ENCODE results near the gene GRB14.
"Not testable (repeated sequence)": the region's sequence is repeated elsewhere in the genome, so short reads cannot be mapped to it uniquely, and the experiment has no call there.

DNA sequence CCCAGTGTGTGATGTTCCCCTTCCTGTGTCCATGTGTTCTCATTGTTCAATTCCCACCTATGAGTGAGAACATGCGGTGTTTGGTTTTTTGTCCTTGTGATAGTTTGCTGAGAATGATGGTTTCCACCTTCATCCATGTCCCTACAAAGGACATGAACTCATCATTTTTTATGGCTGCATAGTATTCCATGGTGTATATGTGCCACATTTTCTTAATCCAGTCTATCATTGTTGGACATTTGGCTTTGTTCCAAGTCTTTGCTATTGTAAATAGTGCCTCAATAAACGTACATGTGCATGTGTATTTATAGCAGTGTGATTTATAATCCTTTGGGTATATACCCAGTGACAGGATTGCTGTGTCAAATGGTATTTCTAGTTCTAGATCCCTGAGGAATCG is 7.0 kb upstream of the GRB14 start:
- not testable (repeated sequence) for TF ChIP-seq CTCF (IDR thresholded peaks at IDR 0.05; ENCODE audit: insufficient read depth, low read depth, low read length); EZH2 (IDR thresholded peaks at IDR 0.05; ENCODE audit: insufficient read depth, low read length)
